Lower leg skin (tissue), 4 donors: ENCODE results near the gene KRT74. TPM values are rescaled to one million over a fixed set of nuclear protein-coding genes. Genes with fewer than 3 reads are reported as not detected.

Experiments
- DNase-seq, 2 donors: peaks; one replicate each; pipeline ENCODE4 v3.0.0-alpha.2; 2019; ENCODE audit warnings: low spot score in 2 of 2
- H3K4me3 ChIP-seq: fragments of 200-600 bp; sonication (generic); 2 replicates; pipeline ENCODE4 v1.5.1; 2017; ENCODE audit warnings: mild to moderate bottlenecking, low read depth; ENCODE audit not compliant: poor library complexity, severe bottlenecking
- POLR2A ChIP-seq, 2 donors: fragments of 450-650 bp; IDR thresholded peaks; one replicate each; pipeline ENCODE4 v1.6.1; 2016 to 2017; ENCODE audit warnings: antibody characterized with exemption in 2 of 2, mild to moderate bottlenecking in 1 of 2, moderate library complexity in 1 of 2
- WGBS, 2 donors: methylation state at CpG; one replicate each; pipeline ENCODE4 v1.1.5; 2018; 5-methylcytosine and 5-hydroxymethylcytosine counted together
- intact Hi-C: fragments of 100-400 bp; cut with DNase I; formaldehyde crosslinking; loops from one replicate; pipeline ENCODE4 v1.15.0; 2023; ENCODE audit warnings: low total_unique reads
- total RNA-seq, 4 donors: library from RNA; depleted of rRNA; stranded (reverse); fragments of >200 nt; gene quantifications; one replicate each; pipeline ENCODE4 v1.1.0, GENCODE V29; 2016
- TF ChIP-seq, protein P1 (sequence below), 3 donors: fragments of 450-650 bp; IDR thresholded peaks; one replicate each; pipeline ENCODE4 v1.5.1; 2016; ENCODE audit warnings: antibody characterized with exemption in 3 of 3, mild to moderate bottlenecking in 3 of 3, moderate library complexity in 2 of 3

Gene KRT74
- total RNA-seq, 4 donors from 2014 or later, result 0.30 to 14.6 (median 0.82) TPM

GRCh38 chr12:52523824-52524223, 49.8 kb downstream of the KRT74 start:
- TF ChIP-seq POLR2A (IDR thresholded peaks at IDR 0.05), result no peak
- TF ChIP-seq, protein P1, sequence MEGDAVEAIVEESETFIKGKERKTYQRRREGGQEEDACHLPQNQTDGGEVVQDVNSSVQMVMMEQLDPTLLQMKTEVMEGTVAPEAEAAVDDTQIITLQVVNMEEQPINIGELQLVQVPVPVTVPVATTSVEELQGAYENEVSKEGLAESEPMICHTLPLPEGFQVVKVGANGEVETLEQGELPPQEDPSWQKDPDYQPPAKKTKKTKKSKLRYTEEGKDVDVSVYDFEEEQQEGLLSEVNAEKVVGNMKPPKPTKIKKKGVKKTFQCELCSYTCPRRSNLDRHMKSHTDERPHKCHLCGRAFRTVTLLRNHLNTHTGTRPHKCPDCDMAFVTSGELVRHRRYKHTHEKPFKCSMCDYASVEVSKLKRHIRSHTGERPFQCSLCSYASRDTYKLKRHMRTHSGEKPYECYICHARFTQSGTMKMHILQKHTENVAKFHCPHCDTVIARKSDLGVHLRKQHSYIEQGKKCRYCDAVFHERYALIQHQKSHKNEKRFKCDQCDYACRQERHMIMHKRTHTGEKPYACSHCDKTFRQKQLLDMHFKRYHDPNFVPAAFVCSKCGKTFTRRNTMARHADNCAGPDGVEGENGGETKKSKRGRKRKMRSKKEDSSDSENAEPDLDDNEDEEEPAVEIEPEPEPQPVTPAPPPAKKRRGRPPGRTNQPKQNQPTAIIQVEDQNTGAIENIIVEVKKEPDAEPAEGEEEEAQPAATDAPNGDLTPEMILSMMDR (IDR thresholded peaks at IDR 0.05), result no peak
- H3K4me3 ChIP-seq, result no peak overlapping the region
- peak; percentile 33 to 85 for DNase-seq
- 45 to 50% methylated on average over 4 of the region's 4 CpGs for WGBS, 2 donors
- intact Hi-C loops, result no loop called here

DNA sequence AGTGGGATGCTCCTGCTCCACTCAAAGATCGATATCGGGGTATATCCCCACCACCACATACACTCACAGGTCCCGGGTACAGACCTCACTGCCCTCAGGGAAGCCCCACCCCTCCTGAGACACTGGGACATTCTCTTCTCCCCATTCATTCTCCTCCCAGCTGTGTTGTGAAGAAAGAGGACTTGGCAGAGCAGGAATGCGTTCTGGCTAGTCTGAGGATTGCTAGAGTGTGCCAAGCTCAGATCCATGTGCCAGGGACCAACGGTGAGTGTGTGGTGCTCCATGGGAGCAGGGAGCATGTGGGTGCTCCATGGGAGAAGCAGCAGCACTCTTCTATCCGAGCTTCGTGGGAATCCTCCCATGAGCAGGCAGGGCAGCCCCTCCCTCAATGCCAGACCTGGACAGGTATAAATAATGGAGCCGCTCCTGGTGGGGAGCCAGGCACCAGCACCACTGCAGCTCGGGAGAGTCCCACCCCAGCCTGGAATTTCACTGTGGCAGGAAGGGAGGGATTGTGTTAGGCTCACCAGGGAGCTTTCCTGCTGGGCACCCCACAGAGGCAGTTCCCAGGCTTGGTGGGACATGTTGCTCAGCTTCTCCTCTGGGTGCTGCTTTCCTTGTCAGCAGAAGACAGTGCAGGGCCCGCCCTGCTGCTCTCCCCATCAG, 51.2 kb downstream of the KRT74 start:
- intact Hi-C loops, result no loop called here
- WGBS, 2 donors, result 16 to 41% methylated on average over 7 to 10 of the region's 10 CpGs
- TF ChIP-seq POLR2A (IDR thresholded peaks at IDR 0.05), result no peak
- TF ChIP-seq, protein P1 (IDR thresholded peaks at IDR 0.05), result no peak
- peak; percentile 76 to 87 for DNase-seq
- H3K4me3 ChIP-seq, result no peak overlapping the region

GRCh38 chr12:52521568-52522266, 51.9 kb downstream of the KRT74 start:
- no peak for TF ChIP-seq POLR2A (IDR thresholded peaks at IDR 0.05)
- TF ChIP-seq, protein P1 (IDR thresholded peaks at IDR 0.05), result no peak
- DNase-seq, result peak; percentile 30 to 83
- intact Hi-C loops, result no loop called here
- WGBS, 2 donors, result 45 to 71% methylated on average over 9 to 10 of the region's 10 CpGs
- no peak overlapping the region for H3K4me3 ChIP-seq

DNA sequence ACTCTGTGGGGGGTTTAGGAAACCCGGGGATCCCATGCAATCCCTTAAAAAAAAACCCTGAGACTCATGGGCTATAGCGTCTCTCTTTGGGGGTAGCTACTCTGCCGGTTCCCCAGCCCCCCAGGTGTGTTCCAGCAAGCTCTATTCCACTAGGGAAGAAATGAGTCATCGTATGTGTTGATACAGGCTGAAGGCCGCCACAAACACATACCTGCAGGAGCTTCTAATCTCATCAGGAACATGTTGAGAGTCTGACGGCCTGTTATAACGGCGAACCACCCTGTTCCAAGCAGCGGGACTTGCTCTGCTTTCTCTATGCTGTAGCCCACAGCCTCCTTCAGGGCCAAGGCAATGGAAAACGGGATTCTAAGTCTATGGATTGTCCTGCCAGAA, 52.5 kb downstream of the KRT74 start:
- peak; percentile 68 to 85 for DNase-seq
- no peak for TF ChIP-seq POLR2A (IDR thresholded peaks at IDR 0.05)
- TF ChIP-seq, protein P1 (IDR thresholded peaks at IDR 0.05), result no peak
- WGBS, 2 donors, result 45 to 63% methylated on average over 10 of the region's 10 CpGs
- intact Hi-C loops, result no loop called here
- no peak overlapping the region for H3K4me3 ChIP-seq

- WGBS, 2 donors, result 39 to 61% methylated on average over 28 to 29 of the region's 29 CpGs
- intact Hi-C loops, result no loop called here
- TF ChIP-seq, protein P1 (IDR thresholded peaks at IDR 0.05), result no peak
- TF ChIP-seq POLR2A (IDR thresholded peaks at IDR 0.05), result no peak
- peak within 1 kb of the TSS; percentile 46 for H3K4me3 ChIP-seq
- DNase-seq, result peak; percentile 78 to 87
These were observed 53.6 kb downstream of the KRT74 start, which contains the start of gene KRT5 for GRCh38 chr12:52519826-52520662. TSS of gene KRT5 (minus strand) at chr12:52520394. CDS start at chr12:52520296, 98 bp downstream.
